Cardiac muscle cell (in vitro differentiated cells and primary cell): Measurements from ENCODE around the gene ADGRG3. TPM values are rescaled to one million over a fixed set of nuclear protein-coding genes. Genes with fewer than 3 reads are reported as not detected.

Experiments used
- DNase-seq, 2 donors: peaks; one replicate each; pipeline versions ENCODE4 v3.0.0 to v3.0.0-alpha.2; 2010 to 2017; ENCODE audit warnings: low read depth in 1 of 2, low spot score in 1 of 2
- H3K27ac ChIP-seq: fragments of 200-600 bp; sonication (generic); 2 replicates; pipeline ENCODE4 v1.5.1; 2016
- H3K27me3 ChIP-seq: fragments of 200-600 bp; sonication (generic); 2 replicates; pipeline ENCODE4 v1.6.0; 2016; ENCODE audit warnings: control low read depth
- H3K36me3 ChIP-seq: fragments of 200-600 bp; sonication (generic); 2 replicates; pipeline ENCODE4 v1.5.1; 2016; ENCODE audit warnings: control low read depth
- H3K4me1 ChIP-seq: fragments of 200-600 bp; sonication (generic); 2 replicates; pipeline ENCODE4 v1.8.1; 2017; ENCODE audit warnings: low read depth, mild to moderate bottlenecking, mixed run types
- H3K4me3 ChIP-seq: fragments of 200-600 bp; sonication (generic); 2 replicates; pipeline ENCODE4 v1.5.1; 2016; ENCODE audit warnings: mild to moderate bottlenecking
- H3K9me3 ChIP-seq: fragments of 200-600 bp; sonication (generic); 2 replicates; pipeline ENCODE4 v1.5.1; 2017; ENCODE audit warnings: low read depth, mild to moderate bottlenecking, control low read depth
- polyA plus RNA-seq: library from polyadenylated mRNA; unstranded; fragments of >200 nt; fragmentation: Nextera tagmentation; extraction: Ambion mirVana; gene quantifications from 2 replicates; pipeline ENCODE4 v1.2.1, GENCODE V29; 2016
- total RNA-seq: library from RNA; depleted of rRNA; stranded (reverse); fragments of >200 nt; gene quantifications from 2 replicates; pipeline ENCODE4 v1.2.3, GENCODE V29; 2016
- TF ChIP-seq, protein P1 (sequence below): IDR thresholded peaks from 2 replicates; pipeline ENCODE4 v1.5.1; 2012; ENCODE audit warnings: low read depth, mild to moderate bottlenecking, low read length

The ADGRG3 gene
- total and polyA plus RNA-seq, 2 experiments from 2014 or later, result not detected

GRCh38 chr16:57698812-57699405, 30.8 kb downstream of the ADGRG3 start:
- Histone ChIP-seq H3K4me3 (no peak overlapping the region), H3K4me1 (peaks cover 16% of the 10 kb centered on the region), H3K27me3 (no peaks in the 10 kb centered on the region), H3K36me3 (no peaks in the 10 kb centered on the region), H3K9me3 (no peaks in the 10 kb centered on the region), H3K27ac (peak overlapping the region; percentile 51)
- no peak for DNase-seq
- TF ChIP-seq, protein P1, sequence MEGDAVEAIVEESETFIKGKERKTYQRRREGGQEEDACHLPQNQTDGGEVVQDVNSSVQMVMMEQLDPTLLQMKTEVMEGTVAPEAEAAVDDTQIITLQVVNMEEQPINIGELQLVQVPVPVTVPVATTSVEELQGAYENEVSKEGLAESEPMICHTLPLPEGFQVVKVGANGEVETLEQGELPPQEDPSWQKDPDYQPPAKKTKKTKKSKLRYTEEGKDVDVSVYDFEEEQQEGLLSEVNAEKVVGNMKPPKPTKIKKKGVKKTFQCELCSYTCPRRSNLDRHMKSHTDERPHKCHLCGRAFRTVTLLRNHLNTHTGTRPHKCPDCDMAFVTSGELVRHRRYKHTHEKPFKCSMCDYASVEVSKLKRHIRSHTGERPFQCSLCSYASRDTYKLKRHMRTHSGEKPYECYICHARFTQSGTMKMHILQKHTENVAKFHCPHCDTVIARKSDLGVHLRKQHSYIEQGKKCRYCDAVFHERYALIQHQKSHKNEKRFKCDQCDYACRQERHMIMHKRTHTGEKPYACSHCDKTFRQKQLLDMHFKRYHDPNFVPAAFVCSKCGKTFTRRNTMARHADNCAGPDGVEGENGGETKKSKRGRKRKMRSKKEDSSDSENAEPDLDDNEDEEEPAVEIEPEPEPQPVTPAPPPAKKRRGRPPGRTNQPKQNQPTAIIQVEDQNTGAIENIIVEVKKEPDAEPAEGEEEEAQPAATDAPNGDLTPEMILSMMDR, result no peak

DNA sequence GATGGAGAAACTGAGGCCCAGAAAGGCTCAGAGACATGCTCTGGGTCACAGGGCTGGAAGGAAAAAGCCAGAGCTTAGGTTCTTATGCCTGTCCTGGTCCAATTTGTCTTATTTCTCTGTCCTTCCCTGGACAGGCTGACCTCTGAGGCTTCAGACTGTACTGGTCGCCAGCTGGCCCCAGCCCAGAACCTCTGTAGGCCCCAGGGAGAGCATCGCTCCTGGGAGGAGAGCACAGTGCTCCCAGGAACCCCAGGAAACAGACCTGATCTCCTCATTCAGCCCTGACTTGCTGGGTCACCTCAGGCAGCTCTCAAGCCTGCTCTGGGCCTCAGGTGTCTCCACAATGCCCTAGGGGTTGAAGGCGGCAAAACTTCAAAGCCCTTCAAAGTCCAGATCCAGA, 31.4 kb downstream of the ADGRG3 start:
- Histone ChIP-seq H3K27me3 (no peaks in the 10 kb centered on the region), H3K36me3 (no peaks in the 10 kb centered on the region), H3K9me3 (no peaks in the 10 kb centered on the region), H3K4me3 (no peak overlapping the region), H3K27ac (peak overlapping the region; percentile 51), H3K4me1 (peaks cover 16% of the 10 kb centered on the region)
- TF ChIP-seq, protein P1, result no peak
- no peak for DNase-seq

DNA sequence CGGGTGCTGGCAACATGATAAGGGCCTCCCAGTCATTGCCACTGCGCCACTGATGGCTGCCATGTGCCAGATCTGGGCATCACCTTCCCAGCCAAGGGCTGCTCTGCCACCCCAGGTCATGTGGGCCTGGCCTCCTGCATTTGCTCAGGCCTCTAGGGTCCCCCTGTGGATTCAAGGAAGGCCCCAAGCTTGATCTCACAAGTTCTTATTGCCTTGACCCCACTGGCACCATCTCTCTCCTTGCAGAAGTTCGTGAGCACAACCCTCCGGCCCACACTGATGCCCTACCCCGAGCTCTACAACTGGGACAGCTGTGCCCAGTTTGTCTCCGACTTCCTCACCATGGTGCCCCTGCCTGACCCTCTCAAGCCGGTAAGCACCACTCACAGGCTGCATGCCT, 31.8 kb downstream of the ADGRG3 start:
- Histone ChIP-seq H3K4me3 (no peak overlapping the region), H3K9me3 (no peaks in the 10 kb centered on the region), H3K27me3 (no peaks in the 10 kb centered on the region), H3K36me3 (no peaks in the 10 kb centered on the region), H3K4me1 (peaks cover 16% of the 10 kb centered on the region), H3K27ac (peak overlapping the region; percentile 51)
- no peak for DNase-seq
- TF ChIP-seq, protein P1, result no peak

DNA sequence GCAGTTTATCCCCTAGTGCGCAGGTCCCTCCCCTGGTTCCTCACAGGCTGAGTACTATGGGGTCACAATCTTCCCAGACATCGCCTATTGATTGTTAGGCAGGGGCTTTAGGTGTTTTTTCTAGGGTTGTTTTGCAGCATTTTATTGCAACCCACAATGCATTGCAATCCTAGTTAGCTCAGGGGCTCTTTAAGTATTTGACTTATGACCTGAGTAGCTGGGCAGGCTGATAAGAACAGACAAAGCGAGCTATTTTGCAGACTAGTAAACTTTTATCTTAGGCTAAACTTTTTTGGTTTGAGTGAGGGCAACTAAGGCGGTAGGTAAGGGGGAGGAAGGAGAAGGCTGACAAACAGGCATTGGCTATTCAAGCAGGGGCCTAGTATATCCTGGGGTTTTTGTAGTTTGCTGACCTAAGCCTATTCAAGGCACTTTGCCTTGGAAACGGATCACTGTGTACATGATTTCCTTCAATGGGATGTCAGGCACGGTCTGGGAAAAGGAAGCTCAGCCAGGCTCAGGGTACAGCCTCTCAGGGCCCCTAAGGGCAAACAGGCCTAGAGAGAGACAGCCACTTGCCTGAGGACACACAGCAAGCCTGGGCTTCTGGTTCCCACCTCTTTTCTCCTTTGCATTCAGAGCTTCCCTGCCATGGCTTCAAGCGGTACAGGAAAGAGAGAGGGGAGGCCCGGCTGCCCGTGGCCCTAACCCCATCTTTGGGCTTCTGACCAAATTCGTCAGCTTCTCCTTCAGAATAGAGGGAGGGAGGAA, 32.9 kb downstream of the ADGRG3 start:
- Histone ChIP-seq H3K4me3 (no peak overlapping the region), H3K4me1 (peaks cover 16% of the 10 kb centered on the region), H3K27ac (peak overlapping the region; percentile 81), H3K27me3 (no peaks in the 10 kb centered on the region), H3K36me3 (no peaks in the 10 kb centered on the region), H3K9me3 (no peaks in the 10 kb centered on the region)
- TF ChIP-seq, protein P1, result no peak
- peak in 1 of 2 donors; percentile 6 for DNase-seq

GRCh38 chr16:57701759-57702371, 33.8 kb downstream of the ADGRG3 start:
- Histone ChIP-seq H3K36me3 (no peaks in the 10 kb centered on the region), H3K4me3 (no peak overlapping the region), H3K4me1 (peaks cover 16% of the 10 kb centered on the region), H3K27ac (peak overlapping the region; percentile 81), H3K9me3 (no peaks in the 10 kb centered on the region), H3K27me3 (no peaks in the 10 kb centered on the region)
- TF ChIP-seq, protein P1, result no peak
- no peak for DNase-seq
